SK-N-SH (cell line): ENCODE measurements around the gene DDAH1.

ENCODE experiments used
- ELF1 ChIP-seq: IDR thresholded peaks from 2 replicates; pipeline ENCODE4 v1.4.0; 2012
- EZH2phosphoT487 ChIP-seq: fragments of 200-600 bp; sonication (generic); IDR thresholded peaks from 2 replicates; pipeline ENCODE4 v1.6.1; 2017; ENCODE audit warnings: low read depth, mixed run types, mild to moderate bottlenecking, antibody characterized with exemption, moderate library complexity, borderline replicate concordance
- JUND ChIP-seq: IDR thresholded peaks from 2 replicates; pipeline ENCODE4 v1.4.0; 2012
- MEF2A ChIP-seq: IDR thresholded peaks from 2 replicates; pipeline ENCODE4 v1.4.0; 2012; ENCODE audit warnings: low read depth, borderline replicate concordance
- MXI1 ChIP-seq: IDR thresholded peaks from 2 replicates; pipeline ENCODE4 v1.6.1; 2012; ENCODE audit warnings: mild to moderate bottlenecking, low read depth, low read length, improper control_type of control experiment
- NRF1 ChIP-seq: IDR thresholded peaks from 2 replicates; pipeline ENCODE4 v1.6.1; 2012; ENCODE audit warnings: low read depth, mild to moderate bottlenecking, low read length
- RAD21 ChIP-seq: IDR thresholded peaks from 2 replicates; pipeline ENCODE4 v1.6.1; 2012; ENCODE audit warnings: mild to moderate bottlenecking, low read length
- RXRA ChIP-seq: IDR thresholded peaks from 2 replicates; pipeline ENCODE4 v1.4.0; 2012; ENCODE audit warnings: low read depth, mild to moderate bottlenecking, borderline replicate concordance
- SIN3A ChIP-seq: IDR thresholded peaks from 2 replicates; pipeline ENCODE4 v1.6.1; 2012; ENCODE audit warnings: low read depth, mild to moderate bottlenecking, low read length, moderate library complexity, borderline replicate concordance
- TAF1 ChIP-seq: IDR thresholded peaks from 2 replicates; pipeline ENCODE4 v1.6.1; 2012; ENCODE audit warnings: low read depth, mild to moderate bottlenecking, low read length, moderate library complexity, borderline replicate concordance
- TF ChIP-seq, protein P1 (sequence below): fragments of 200-600 bp; sonication (generic); IDR thresholded peaks from 2 replicates; pipeline ENCODE4 v1.6.1; 2017; ENCODE audit warnings: antibody characterized with exemption, mild to moderate bottlenecking, moderate library complexity
- TF ChIP-seq, protein P2 (sequence below): IDR thresholded peaks from 2 replicates; pipeline ENCODE4 v1.4.0; 2012; ENCODE audit warnings: low read depth, borderline replicate concordance
- TF ChIP-seq, protein P3 (sequence below): IDR thresholded peaks from 2 replicates; pipeline ENCODE4; 2012
- TF ChIP-seq, protein P4 (sequence below): IDR thresholded peaks from 2 replicates; pipeline ENCODE4 v1.4.0; 2012; ENCODE audit warnings: low read depth

DNA sequence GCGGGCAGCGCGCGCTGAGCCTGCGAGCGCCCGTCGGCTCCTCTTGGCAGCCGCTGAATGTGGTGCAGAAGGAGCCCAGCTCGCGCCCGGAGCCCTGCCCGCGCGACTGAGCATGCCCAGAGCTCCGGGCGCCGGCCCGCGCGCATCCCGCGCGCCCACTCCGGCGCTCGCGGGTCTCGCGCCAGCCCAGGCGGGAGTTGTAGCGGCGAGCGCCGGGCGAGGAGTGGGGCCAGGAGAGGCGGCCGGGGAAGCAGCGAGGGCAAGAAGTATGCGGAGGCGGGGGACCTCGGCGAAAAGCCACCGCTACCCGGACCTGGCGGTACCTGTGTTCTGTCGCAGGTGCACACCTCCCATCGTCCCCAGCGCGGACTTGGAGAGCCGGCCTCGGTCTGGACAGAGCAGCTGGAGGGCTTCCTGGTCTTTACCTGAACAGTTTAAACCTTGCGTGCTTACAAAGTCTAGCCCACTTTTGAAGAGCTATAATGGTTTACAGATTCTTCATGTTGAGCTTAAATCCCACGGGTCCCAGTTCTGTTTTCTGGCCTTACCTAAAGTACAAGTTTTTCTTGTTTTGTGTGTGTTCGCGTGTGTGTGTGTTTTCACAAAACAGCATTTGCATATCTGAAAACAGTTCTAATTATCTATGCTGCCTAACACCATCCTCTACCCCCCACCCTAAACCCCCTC is at the start of gene DDAH1:
- TF ChIP-seq RXRA (no peak), TAF1 (no peak), MEF2A (no peak), NRF1 (peak; percentile 69), ELF1 (no peak), RAD21 (no peak), EZH2phosphoT487 (no peak), SIN3A (no peak), JUND (no peak), MXI1 (peak; percentile 52; the same call in 1 of the 2 replicates)
- TF ChIP-seq, protein P1, sequence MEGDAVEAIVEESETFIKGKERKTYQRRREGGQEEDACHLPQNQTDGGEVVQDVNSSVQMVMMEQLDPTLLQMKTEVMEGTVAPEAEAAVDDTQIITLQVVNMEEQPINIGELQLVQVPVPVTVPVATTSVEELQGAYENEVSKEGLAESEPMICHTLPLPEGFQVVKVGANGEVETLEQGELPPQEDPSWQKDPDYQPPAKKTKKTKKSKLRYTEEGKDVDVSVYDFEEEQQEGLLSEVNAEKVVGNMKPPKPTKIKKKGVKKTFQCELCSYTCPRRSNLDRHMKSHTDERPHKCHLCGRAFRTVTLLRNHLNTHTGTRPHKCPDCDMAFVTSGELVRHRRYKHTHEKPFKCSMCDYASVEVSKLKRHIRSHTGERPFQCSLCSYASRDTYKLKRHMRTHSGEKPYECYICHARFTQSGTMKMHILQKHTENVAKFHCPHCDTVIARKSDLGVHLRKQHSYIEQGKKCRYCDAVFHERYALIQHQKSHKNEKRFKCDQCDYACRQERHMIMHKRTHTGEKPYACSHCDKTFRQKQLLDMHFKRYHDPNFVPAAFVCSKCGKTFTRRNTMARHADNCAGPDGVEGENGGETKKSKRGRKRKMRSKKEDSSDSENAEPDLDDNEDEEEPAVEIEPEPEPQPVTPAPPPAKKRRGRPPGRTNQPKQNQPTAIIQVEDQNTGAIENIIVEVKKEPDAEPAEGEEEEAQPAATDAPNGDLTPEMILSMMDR = no peak
- TF ChIP-seq, protein P2, sequence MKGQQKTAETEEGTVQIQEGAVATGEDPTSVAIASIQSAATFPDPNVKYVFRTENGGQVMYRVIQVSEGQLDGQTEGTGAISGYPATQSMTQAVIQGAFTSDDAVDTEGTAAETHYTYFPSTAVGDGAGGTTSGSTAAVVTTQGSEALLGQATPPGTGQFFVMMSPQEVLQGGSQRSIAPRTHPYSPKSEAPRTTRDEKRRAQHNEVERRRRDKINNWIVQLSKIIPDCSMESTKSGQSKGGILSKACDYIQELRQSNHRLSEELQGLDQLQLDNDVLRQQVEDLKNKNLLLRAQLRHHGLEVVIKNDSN = no peak
- TF ChIP-seq, protein P3, sequence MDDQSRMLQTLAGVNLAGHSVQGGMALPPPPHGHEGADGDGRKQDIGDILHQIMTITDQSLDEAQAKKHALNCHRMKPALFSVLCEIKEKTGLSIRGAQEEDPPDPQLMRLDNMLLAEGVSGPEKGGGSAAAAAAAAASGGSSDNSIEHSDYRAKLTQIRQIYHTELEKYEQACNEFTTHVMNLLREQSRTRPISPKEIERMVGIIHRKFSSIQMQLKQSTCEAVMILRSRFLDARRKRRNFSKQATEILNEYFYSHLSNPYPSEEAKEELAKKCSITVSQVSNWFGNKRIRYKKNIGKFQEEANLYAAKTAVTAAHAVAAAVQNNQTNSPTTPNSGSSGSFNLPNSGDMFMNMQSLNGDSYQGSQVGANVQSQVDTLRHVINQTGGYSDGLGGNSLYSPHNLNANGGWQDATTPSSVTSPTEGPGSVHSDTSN = no peak
- TF ChIP-seq, protein P4, sequence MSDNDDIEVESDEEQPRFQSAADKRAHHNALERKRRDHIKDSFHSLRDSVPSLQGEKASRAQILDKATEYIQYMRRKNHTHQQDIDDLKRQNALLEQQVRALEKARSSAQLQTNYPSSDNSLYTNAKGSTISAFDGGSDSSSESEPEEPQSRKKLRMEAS = 0 out of 2 replicates have a peak, but pooled peaks have one; percentile 2
